NT2/D1 (cell line): ENCODE measurements around the gene PHC3.

Experiments
- SUZ12 ChIP-seq: IDR thresholded peaks from 2 replicates; pipeline ENCODE4 v1.6.1; 2011; ENCODE audit not compliant: insufficient read length, insufficient read depth; ENCODE audit errors: extremely low read depth
- YY1 ChIP-seq: IDR thresholded peaks from 2 replicates; pipeline ENCODE4 v1.6.1; 2011; ENCODE audit not compliant: insufficient read length, insufficient read depth

DNA sequence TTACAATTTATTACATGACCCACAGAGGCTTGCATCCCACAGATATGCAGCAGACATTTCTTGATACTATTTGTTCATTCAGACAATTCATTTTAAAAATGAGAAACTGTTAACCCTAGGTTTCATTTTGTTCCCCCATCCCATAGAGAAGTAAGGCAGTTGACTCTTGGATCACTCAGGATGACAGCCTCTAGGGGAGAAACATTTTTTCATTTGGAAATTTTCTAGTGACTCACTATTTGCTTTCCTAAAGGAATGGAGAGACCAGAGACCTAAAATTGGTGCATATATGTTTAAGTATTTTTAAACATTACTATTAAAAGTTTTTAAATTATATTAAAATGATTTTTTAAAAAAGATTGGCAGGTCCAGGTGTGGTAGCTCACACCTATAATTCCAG is 19.5 kb upstream of the PHC3 start:
- TF ChIP-seq YY1 (no peak), SUZ12 (no peak)
